Astrocyte of the spinal cord (primary cell): ENCODE measurements around the gene TM2D1.
"Not testable (repeated sequence)": the region's sequence is repeated elsewhere in the genome, so short reads cannot be mapped to it uniquely, and the experiment has no call there.

Source experiments
- DNase-seq: peaks from one replicate; pipeline ENCODE4 v3.0.0; 2011; ENCODE audit warnings: low read depth, low spot score
- H3K4me3 ChIP-seq: 2 replicates; pipeline ENCODE4 v1.5.1; 2011; ENCODE audit warnings: low read depth, mild to moderate bottlenecking, low read length, moderate library complexity
- in situ Hi-C: cut with HindIII; loops from 2 replicates; pipeline ENCODE4 v1.10.0; 2017; ENCODE audit warnings: low sequenced_read_pairs
- TF ChIP-seq, protein P1 (sequence below): IDR thresholded peaks from 2 replicates; pipeline ENCODE4 v1.5.1; 2012; ENCODE audit warnings: low read depth, mild to moderate bottlenecking, low read length, inconsistent platforms

Gene TM2D1

DNA sequence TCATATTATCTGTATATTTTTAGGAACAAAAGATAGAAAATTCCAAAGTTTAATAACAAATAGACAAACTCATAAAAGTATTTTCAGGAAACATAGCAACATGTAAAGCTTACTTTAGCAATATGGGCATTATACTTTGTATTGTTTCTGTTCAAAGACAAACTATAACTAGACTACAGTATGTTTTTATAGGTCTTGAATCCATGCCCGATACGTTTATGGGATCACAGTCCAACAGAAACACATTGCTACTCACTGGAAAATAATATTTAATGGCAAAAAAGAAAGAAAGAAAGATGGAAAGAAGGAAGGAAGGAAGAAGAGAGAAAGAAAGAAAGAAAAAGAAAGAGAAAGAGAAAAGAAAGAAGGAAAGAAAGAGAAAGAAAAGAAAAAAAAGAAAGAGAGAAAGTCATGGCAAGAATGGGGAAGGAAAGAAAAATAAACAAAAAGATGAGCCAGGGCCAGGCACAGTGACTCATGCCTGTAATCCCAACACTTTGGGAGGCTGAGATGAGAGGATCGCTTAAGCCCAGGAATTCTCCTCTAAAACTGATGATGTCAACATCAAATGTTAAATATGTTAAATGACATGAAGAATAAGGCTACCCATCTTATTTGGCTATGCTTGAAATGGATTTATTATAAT is 32.7 kb downstream of the TM2D1 start:
- peak; percentile 49 for DNase-seq
- in situ Hi-C loops = no loop called here
- TF ChIP-seq, protein P1, sequence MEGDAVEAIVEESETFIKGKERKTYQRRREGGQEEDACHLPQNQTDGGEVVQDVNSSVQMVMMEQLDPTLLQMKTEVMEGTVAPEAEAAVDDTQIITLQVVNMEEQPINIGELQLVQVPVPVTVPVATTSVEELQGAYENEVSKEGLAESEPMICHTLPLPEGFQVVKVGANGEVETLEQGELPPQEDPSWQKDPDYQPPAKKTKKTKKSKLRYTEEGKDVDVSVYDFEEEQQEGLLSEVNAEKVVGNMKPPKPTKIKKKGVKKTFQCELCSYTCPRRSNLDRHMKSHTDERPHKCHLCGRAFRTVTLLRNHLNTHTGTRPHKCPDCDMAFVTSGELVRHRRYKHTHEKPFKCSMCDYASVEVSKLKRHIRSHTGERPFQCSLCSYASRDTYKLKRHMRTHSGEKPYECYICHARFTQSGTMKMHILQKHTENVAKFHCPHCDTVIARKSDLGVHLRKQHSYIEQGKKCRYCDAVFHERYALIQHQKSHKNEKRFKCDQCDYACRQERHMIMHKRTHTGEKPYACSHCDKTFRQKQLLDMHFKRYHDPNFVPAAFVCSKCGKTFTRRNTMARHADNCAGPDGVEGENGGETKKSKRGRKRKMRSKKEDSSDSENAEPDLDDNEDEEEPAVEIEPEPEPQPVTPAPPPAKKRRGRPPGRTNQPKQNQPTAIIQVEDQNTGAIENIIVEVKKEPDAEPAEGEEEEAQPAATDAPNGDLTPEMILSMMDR = no peak
- H3K4me3 ChIP-seq = no peak overlapping the region

DNA sequence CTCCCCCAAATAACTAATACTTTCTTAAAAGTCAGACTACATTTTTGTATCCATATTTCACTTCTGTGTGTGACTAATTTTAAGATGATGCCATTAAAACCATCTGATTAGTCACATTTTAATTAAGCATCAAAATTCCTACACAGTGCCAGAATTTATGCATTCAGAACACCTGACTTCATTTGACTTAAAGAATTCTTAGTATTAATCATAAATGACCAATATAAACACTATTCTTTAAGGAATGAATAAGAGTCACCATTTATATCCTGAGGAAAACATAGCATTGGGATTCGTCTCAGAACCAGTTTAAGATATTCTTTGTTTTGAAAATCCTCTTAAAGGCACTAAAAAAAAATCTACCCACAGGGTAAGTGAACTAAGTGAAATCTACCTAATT is 37.0 kb downstream of the TM2D1 start:
- TF ChIP-seq, protein P1 = no peak
- no peak overlapping the region for H3K4me3 ChIP-seq
- in situ Hi-C loops = no loop called here
- no peak for DNase-seq

DNA sequence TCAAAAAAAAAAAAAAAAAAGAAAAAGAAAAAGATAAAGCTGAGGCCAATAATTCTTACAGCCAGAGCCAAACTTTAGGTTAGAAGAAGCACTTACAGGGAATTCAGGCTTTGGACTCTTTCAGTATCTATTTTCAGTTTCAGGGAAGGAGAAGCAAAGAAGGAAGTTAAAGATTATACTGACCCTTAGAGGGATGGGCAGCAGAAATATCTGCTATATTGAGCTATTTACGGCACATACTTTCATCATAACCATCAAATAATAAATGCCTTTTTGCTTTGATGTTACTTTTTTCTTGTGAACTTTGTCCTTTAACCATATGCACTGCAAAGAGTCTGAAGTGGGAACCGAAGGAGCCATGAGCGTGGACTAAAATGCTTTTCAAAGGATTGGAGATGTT is 42.0 kb downstream of the TM2D1 start:
- no peak overlapping the region for H3K4me3 ChIP-seq
- no peak for DNase-seq
- TF ChIP-seq, protein P1 = no peak
- in situ Hi-C loops = no loop called here

DNA sequence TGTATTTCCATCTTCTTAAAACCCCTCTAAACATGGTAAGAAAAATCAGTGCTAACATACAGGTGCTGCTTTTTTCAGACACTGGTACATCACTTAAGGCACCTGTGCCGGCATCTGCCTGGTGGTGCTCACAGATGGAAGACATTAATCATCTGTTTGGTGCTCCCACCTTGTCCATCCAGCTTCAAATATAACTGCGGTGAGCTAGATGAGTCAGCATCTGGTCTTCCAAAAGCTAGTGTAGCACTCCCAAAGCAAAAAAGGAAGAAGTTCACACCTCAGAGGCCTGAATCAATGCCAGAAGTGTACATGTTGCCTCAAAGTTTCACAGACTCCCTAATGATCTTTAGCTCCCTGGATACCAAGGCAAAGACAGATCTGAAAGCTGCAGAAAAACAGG is 44.4 kb downstream of the TM2D1 start:
- TF ChIP-seq, protein P1 = no peak
- in situ Hi-C loops = no loop called here
- no peak for DNase-seq

DNA sequence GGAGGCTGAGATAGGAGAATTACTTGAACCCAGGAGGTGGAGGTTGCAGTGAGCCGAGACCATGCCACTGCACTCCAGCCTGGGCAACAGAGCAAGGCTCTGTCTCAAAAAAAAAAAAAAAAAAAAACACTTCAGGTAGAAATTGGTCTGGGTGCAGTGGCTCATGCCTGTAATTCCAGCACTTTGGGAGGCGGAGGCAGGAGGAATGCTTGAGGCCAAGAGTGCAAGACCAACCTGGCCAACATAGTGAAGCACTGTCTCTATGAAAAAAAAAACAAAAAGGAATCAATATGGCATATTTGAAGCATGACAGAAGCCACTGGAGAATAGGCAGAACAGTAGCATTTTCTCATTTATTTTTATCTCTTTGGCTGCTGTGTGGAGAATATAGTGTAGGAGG is 48.1 kb downstream of the TM2D1 start:
- in situ Hi-C loops, DNase-seq: not testable (repeated sequence)

More for the DNA sequence above, 44.4 kb downstream of the TM2D1 start:
- no peak overlapping the region for H3K4me3 ChIP-seq

DNA sequence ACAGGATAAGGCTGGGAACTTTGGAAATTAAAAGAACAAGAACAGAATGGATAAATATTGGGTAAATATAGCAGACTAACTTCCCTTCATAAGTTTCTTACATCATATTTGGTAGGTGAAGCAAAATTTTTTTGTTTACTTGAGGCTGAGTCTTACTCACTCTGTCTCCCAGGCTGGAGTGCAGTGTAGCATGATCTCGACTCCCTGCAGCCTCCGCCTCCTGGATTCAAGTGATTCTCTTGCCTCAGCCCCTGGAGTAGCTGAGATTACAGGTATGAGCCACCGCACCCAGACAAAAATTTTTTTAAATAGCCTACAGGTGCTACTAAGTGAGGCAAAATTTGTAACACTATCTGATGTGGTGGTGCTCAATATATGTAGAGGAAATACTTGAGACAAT is 50.7 kb downstream of the TM2D1 start:
- TF ChIP-seq, protein P1 = no peak
- no peak for DNase-seq
- in situ Hi-C loops = no loop called here
- no peak overlapping the region for H3K4me3 ChIP-seq

More for the DNA sequence above, 48.1 kb downstream of the TM2D1 start:
- not testable (repeated sequence) for H3K4me3 ChIP-seq

DNA sequence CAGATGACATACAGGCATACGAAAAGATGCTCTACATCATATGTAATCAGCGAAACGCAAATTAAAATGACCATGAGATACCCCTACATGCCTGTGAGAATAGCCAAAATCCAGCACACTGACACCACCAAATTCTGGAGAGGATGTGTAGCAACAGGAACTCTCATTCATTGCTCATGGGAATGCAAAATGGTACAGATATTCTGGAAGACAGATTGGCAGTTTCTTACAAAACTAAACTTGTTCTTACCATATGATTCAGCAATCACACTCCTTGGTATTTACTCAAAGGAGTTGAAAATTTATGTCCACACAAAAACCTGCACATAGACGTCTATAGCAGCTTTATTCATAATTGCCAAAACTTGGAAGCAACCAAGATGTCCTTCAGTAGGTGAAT is 52.6 kb downstream of the TM2D1 start:
- TF ChIP-seq, protein P1 = no peak
- no peak for DNase-seq
- H3K4me3 ChIP-seq = no peak overlapping the region
- in situ Hi-C loops = no loop called here
